K562 (cell line): ENCODE measurements around the gene MAP2. TPM values are rescaled to one million over a fixed set of nuclear protein-coding genes. Genes with fewer than 3 reads are reported as not detected.

ENCODE experiments used
- ATAC-seq: fragments of 200-7000 bp; cut with Tn5 transposase; 3 replicates; pipeline ENCODE4 v1.9.1; 2020; ENCODE audit warnings: moderate library complexity
- BruUV-seq: library from RNA; stranded (reverse); fragments of 400-500 nt; replicated peaks from 2 replicates; lab custom pipeline; 2021; lab: Mats Ljungman, UMichigan
- CTCF ChIA-PET: fragments of 300-600 bp; formaldehyde crosslinking; extraction: SDS; loops from one replicate; lab custom pipeline; 2021; ENCODE audit warnings: low intra/inter-chr PET ratio; lab: Yijun Ruan, JAX
- POLR2A ChIA-PET: fragments of 300-600, 350-650 bp; sonication (Branson Sonifier 250); formaldehyde crosslinking; extraction: SDS; loops from one replicate; lab custom pipeline; 2021; ENCODE audit warnings: antibody characterized with exemption, inconsistent platforms; lab: Yijun Ruan, JAX
- DNase-seq, 4 experiments: peaks; one replicate each; pipeline versions ENCODE4 v3.0.0 to v3.0.0-alpha.2; 2011 to 2018; ENCODE audit warnings: low spot score in 3 of 4, mixed read lengths in 3 of 4; ENCODE audit errors: extremely low read depth in 1 of 4
- FAIRE-seq: peaks from 2 replicates; lab custom pipeline; 2011; peaks lifted over from hg19 to GRCh38; lab: Jason Lieb, UNC
- H2AFZ ChIP-seq: 2 replicates; pipeline ENCODE4 v1.6.0; 2011; ENCODE audit warnings: low read depth, low read length, control low read depth, inconsistent platforms
- H3K27ac ChIP-seq: fragments of 200-600 bp; 3 replicates; pipeline ENCODE4 v1.8.0; 2011; ENCODE audit warnings: low read depth, mild to moderate bottlenecking, control low read depth, inconsistent platforms, low read length, moderate library complexity, mixed read lengths; ENCODE audit errors: extremely low read depth
- H3K27me3 ChIP-seq, 2 experiments: fragments of 300-600 bp in 1 of 2; 2 replicates in 1 of 2; 3 replicates in 1 of 2; pipeline versions ENCODE4 v1.6.0 to v1.8.0; 2011; ENCODE audit warnings: inconsistent platforms in 2 of 2, low read length in 2 of 2, mild to moderate bottlenecking in 1 of 2, mixed read lengths in 1 of 2, moderate library complexity in 1 of 2; ENCODE audit not compliant: control insufficient read depth in 2 of 2, insufficient read depth in 2 of 2
- H3K36me3 ChIP-seq: fragments of 300-600 bp; 3 replicates; pipeline ENCODE4 v1.8.0; 2011; ENCODE audit warnings: mild to moderate bottlenecking, low read length, inconsistent platforms; ENCODE audit not compliant: control insufficient read depth, insufficient read depth
- H3K4me1 ChIP-seq, 2 experiments: fragments of 200-600 bp in 1 of 2; replicated peaks in 1 of 2; 2 replicates in 1 of 2; 3 replicates in 1 of 2; pipeline versions ENCODE4 v1.5.1 to v1.8.0; 2011; ENCODE audit warnings: inconsistent platforms in 2 of 2, low read length in 2 of 2, mild to moderate bottlenecking in 1 of 2, mixed read lengths in 1 of 2, moderate library complexity in 1 of 2; ENCODE audit not compliant: control insufficient read depth in 2 of 2, insufficient read depth in 2 of 2
- H3K4me2 ChIP-seq: 2 replicates; pipeline ENCODE4 v1.6.1; 2011; ENCODE audit warnings: low read length, control low read depth, inconsistent platforms, mixed read lengths; ENCODE audit not compliant: insufficient read depth
- H3K4me3 ChIP-seq: fragments of 200-600 bp; sonication (generic), shearing (Covaris generic); 2 replicates; pipeline ENCODE4 v1.5.1; 2016; ENCODE audit warnings: control low read depth, inconsistent platforms
- H3K79me2 ChIP-seq: fragments of 200-600 bp; 3 replicates; pipeline ENCODE4 v1.8.0; 2011; ENCODE audit warnings: low read length, inconsistent platforms; ENCODE audit not compliant: control insufficient read depth, insufficient read depth
- H3K9ac ChIP-seq, 2 experiments: 2 replicates each; pipeline versions ENCODE4 v1.6.0 to v1.6.1; 2011; ENCODE audit warnings: low read depth in 2 of 2, low read length in 2 of 2, control low read depth in 1 of 2, inconsistent platforms in 1 of 2, mild to moderate bottlenecking in 1 of 2, mixed read lengths in 1 of 2; ENCODE audit not compliant: insufficient read depth in 1 of 2
- H3K9me1 ChIP-seq: one replicate; pipeline ENCODE4 v1.6.0; 2011; ENCODE audit warnings: inconsistent platforms, mild to moderate bottlenecking, low read length, moderate library complexity; ENCODE audit not compliant: control insufficient read depth, insufficient read depth
- H3K9me3 ChIP-seq: replicated peaks from 2 replicates; pipeline ENCODE4 v1.5.1; 2011; ENCODE audit warnings: low read depth, low read length, inconsistent platforms; ENCODE audit not compliant: control insufficient read depth, insufficient read depth
- H4K20me1 ChIP-seq: replicated peaks from 2 replicates; pipeline ENCODE4 v1.6.1; 2011; ENCODE audit warnings: low read length, inconsistent platforms, mixed read lengths; ENCODE audit not compliant: control insufficient read depth, insufficient read depth
- CTCFL ChIP-seq: IDR thresholded peaks from 2 replicates; pipeline ENCODE4 v1.6.1; 2011; ENCODE audit warnings: borderline replicate concordance, low read depth, mild to moderate bottlenecking, moderate library complexity, low read length; ENCODE audit not compliant: insufficient read depth, poor library complexity, severe bottlenecking
- E2F8 ChIP-seq: fragments of 450-650 bp; IDR thresholded peaks from 2 replicates; pipeline ENCODE4 v1.7.1; 2018; ENCODE audit warnings: mild to moderate bottlenecking, low read depth; ENCODE audit not compliant: partially characterized antibody
- ZNF764 ChIP-seq: fragments of 250-450 bp; sonication (Bioruptor Pico); IDR thresholded peaks from 2 replicates; pipeline ENCODE4 v1.4.0; 2020; ENCODE audit warnings: low read depth, mild to moderate bottlenecking, moderate library complexity
- in situ Hi-C: fragments of 300-500 bp; cut with MboI; formaldehyde crosslinking; loops from 4 replicates; pipeline ENCODE4 v1.15.0; 2018; ENCODE audit warnings: inconsistent platforms, mixed read lengths
- intact Hi-C: fragments of 100-400 bp; cut with micrococcal nuclease; formaldehyde crosslinking; loops from 2 replicates; pipeline ENCODE4 v1.14.2; 2022
- polyA plus RNA-seq, 8 experiments: library from polyadenylated mRNA; depleted of rRNA in 4 of 8; stranded (reverse) in 5 of 8; unstranded in 3 of 8; fragments of >200 nt; fragmentation: Nextera tagmentation in 2 of 8; fragmentation: Illumina TruSeq in 1 of 8; extraction: Ambion mirVana in 2 of 8; extraction: Trizol in 1 of 8; gene quantifications; 2 replicates each; pipeline versions ENCODE4 v1.2.1 to v1.2.3, GENCODE V29; 2011 to 2014; ENCODE audit warnings: inconsistent platforms in 1 of 8, missing spikeins in 1 of 8
- total RNA-seq, 7 experiments: library from RNA; depleted of rRNA in 6 of 7; stranded (reverse); fragments of >200 nt in 6 of 7; fragmentation: Illumina TruSeq in 2 of 7; extraction: Trizol in 2 of 7; gene quantifications; 2 replicates each; pipeline versions ENCODE4 v1.2.1 to v1.2.3, GENCODE V29; 2011 to 2021; ENCODE audit warnings: low replicate concordance in 1 of 7

The MAP2 gene
- total and polyA plus RNA-seq, 9 of the 15 experiments (the other 6 are each of a cell fraction or from before 2014, with no cell fraction given): 0.13 TPM; not detected in 8

- Histone ChIP-seq H3K4me3 (no peak overlapping the region), H3K9me1 (no peaks in the 10 kb centered on the region), H3K9me3 (no peaks in the 10 kb centered on the region), H3K27me3 (no peaks in the 10 kb centered on the region), H3K4me1 (no peaks in the 10 kb centered on the region), H3K27ac (no peak overlapping the region), H3K4me2 (no peak overlapping the region), H3K36me3 (no peaks in the 10 kb centered on the region), H3K79me2 (no peaks in the 10 kb centered on the region), H3K9ac (no peak overlapping the region), H2AFZ (no peak overlapping the region), H4K20me1 (no peaks in the 10 kb centered on the region)
- no peak for FAIRE-seq
- ATAC-seq: no peak
- CTCF ChIA-PET: no interaction called here
- BruUV-seq: no TSS peak
- in situ Hi-C loops: no loop called here
- intact Hi-C loops: no loop called here
- POLR2A ChIA-PET: no interaction called here
- TF ChIP-seq ZNF764: no peak
- TF ChIP-seq CTCFL: no peak
- no peak for TF ChIP-seq E2F8
- DNase-seq: no peak
Observed at GRCh38 chr2:209673811-209674210, 250.0 kb downstream of the MAP2 start.
